K562 (cell line): Measurements from ENCODE around the gene GRB2. TPM values are rescaled to one million over a fixed set of nuclear protein-coding genes. Genes with fewer than 3 reads are reported as not detected.

Experiments used
- BMI1 ChIP-seq: fragments of 150-350 bp; IDR thresholded peaks from 2 replicates; pipeline ENCODE4 v1.6.1; 2014; ENCODE audit warnings: low read length
- CHD4 ChIP-seq: fragments of 200-600 bp; sonication (generic); IDR thresholded peaks from 3 replicates; pipeline ENCODE4 v1.6.1; 2012; ENCODE audit warnings: low read depth, mild to moderate bottlenecking, mixed read lengths, low read length, inconsistent platforms; ENCODE audit not compliant: insufficient read depth, insufficient replicate concordance, poor library complexity, severe bottlenecking
- HEY1 ChIP-seq: fragments of 250-450 bp; sonication (Bioruptor Pico); IDR thresholded peaks from 2 replicates; pipeline ENCODE4 v1.5.0; 2020; ENCODE audit warnings: mild to moderate bottlenecking, moderate library complexity, borderline replicate concordance
- KAT2B ChIP-seq: IDR thresholded peaks from one replicate; pipeline ENCODE4 v1.6.1; 2012; ENCODE audit warnings: low read depth, mild to moderate bottlenecking, control low read depth, inconsistent platforms, low read length, moderate library complexity
- LCOR ChIP-seq: sonication (generic); formaldehyde crosslinking; IDR thresholded peaks from 2 replicates; pipeline ENCODE4 v1.8.0; 2022; ENCODE audit warnings: mild to moderate bottlenecking, missing genetic modification reagents
- POU5F1 ChIP-seq: fragments of 150-350 bp; IDR thresholded peaks from 2 replicates; pipeline ENCODE4 v1.6.1; 2014; ENCODE audit warnings: borderline replicate concordance, low read length, low read depth, mild to moderate bottlenecking; ENCODE audit not compliant: partially characterized antibody
- RBM39 ChIP-seq: fragments of 200-400 bp; formaldehyde crosslinking; optimal IDR thresholded peaks from 2 replicates; pipeline ENCODE3; 2018; ENCODE audit warnings: low read depth, low read length
- SMARCA4 ChIP-seq: fragments of 450-650 bp; IDR thresholded peaks from 2 replicates; pipeline ENCODE4 v1.6.1; 2016
- SNRNP70 ChIP-seq: fragments of 200-400 bp; formaldehyde crosslinking; optimal IDR thresholded peaks from 2 replicates; pipeline ENCODE3; 2017; ENCODE audit warnings: low read depth, low read length
- STAG1 ChIP-seq: sonication (generic); formaldehyde crosslinking; IDR thresholded peaks from 2 replicates; pipeline ENCODE4 v1.5.0; 2020; ENCODE audit warnings: missing genetic modification reagents, borderline replicate concordance
- TGIF2 ChIP-seq: sonication (generic); formaldehyde crosslinking; IDR thresholded peaks from 2 replicates; pipeline ENCODE4 v1.8.1; 2022; ENCODE audit warnings: mild to moderate bottlenecking, missing genetic modification reagents, moderate library complexity
- TRIM24 ChIP-seq, 2 experiments: fragments of 450-650 bp; IDR thresholded peaks; 2 replicates each; pipeline ENCODE4 v1.6.1; 2016
- ZFP1 ChIP-seq: fragments of 450-650 bp; formaldehyde crosslinking; IDR thresholded peaks from 2 replicates; pipeline ENCODE4 v1.4.0; 2020; ENCODE audit warnings: mild to moderate bottlenecking, mixed read lengths
- ZNF24 ChIP-seq: fragments of 450-650 bp; IDR thresholded peaks from 2 replicates; pipeline ENCODE4 v1.6.1; 2016
- ZNF324 ChIP-seq: fragments of 250-450 bp; sonication (Bioruptor Pico); IDR thresholded peaks from 2 replicates; pipeline ENCODE4 v1.4.0; 2020; ENCODE audit warnings: mild to moderate bottlenecking
- ZNF384 ChIP-seq: IDR thresholded peaks from 2 replicates; pipeline ENCODE4 v1.6.1; 2012; ENCODE audit warnings: low read depth, low read length, improper control_type of control experiment
- ZSCAN32 ChIP-seq: fragments of 450-650 bp; formaldehyde crosslinking; IDR thresholded peaks from 2 replicates; pipeline ENCODE4 v1.4.0; 2020; ENCODE audit warnings: mild to moderate bottlenecking, moderate library complexity
- polyA plus RNA-seq, 8 experiments: library from polyadenylated mRNA; depleted of rRNA in 4 of 8; stranded (reverse) in 5 of 8; unstranded in 3 of 8; fragments of >200 nt; fragmentation: Nextera tagmentation in 2 of 8; fragmentation: Illumina TruSeq in 1 of 8; extraction: Ambion mirVana in 2 of 8; extraction: Trizol in 1 of 8; gene quantifications; 2 replicates each; pipeline versions ENCODE4 v1.2.1 to v1.2.3, GENCODE V29; 2011 to 2014; ENCODE audit warnings: inconsistent platforms in 1 of 8, missing spikeins in 1 of 8
- total RNA-seq, 7 experiments: library from RNA; depleted of rRNA in 6 of 7; stranded (reverse); fragments of >200 nt in 6 of 7; fragmentation: Illumina TruSeq in 2 of 7; extraction: Trizol in 2 of 7; gene quantifications; 2 replicates each; pipeline versions ENCODE4 v1.2.1 to v1.2.3, GENCODE V29; 2011 to 2021; ENCODE audit warnings: low replicate concordance in 1 of 7
- TF ChIP-seq, protein P1 (sequence below), 3 experiments: IDR thresholded peaks in 2 of 3; conservative IDR thresholded peaks in 1 of 3; 2 replicates each; pipeline ENCODE4 v1.5.1; 2011 to 2012; ENCODE audit warnings: low read length in 3 of 3, mild to moderate bottlenecking in 3 of 3, control low read depth in 2 of 3, improper control_type of control experiment in 1 of 3, inconsistent platforms in 1 of 3, low read depth in 1 of 3, mixed read lengths in 1 of 3, moderate library complexity in 1 of 3; ENCODE audit not compliant: insufficient read depth in 2 of 3
- TF ChIP-seq, protein P2 (sequence below): fragments of 200-400 bp; formaldehyde crosslinking; IDR thresholded peaks from 2 replicates; pipeline ENCODE4 v1.6.1; 2017; ENCODE audit warnings: mild to moderate bottlenecking, low read depth, low read length, moderate library complexity
- TF ChIP-seq, protein P3 (sequence below): fragments of 250-450 bp; sonication (Bioruptor Pico); IDR thresholded peaks from 2 replicates; pipeline ENCODE4 v1.8.0; 2022; ENCODE audit warnings: moderate library complexity, mild to moderate bottlenecking, inconsistent platforms
- TF ChIP-seq, protein P4 (sequence below): sonication (generic); formaldehyde crosslinking; IDR thresholded peaks from 2 replicates; pipeline ENCODE4 v1.8.0; 2023; ENCODE audit warnings: mild to moderate bottlenecking, missing genetic modification reagents
- TF ChIP-seq, protein P5 (sequence below): sonication (generic); formaldehyde crosslinking; IDR thresholded peaks from 2 replicates; pipeline ENCODE4 v1.9.0; 2022; ENCODE audit warnings: mild to moderate bottlenecking, missing genetic modification reagents

GRB2 gene
- total and polyA plus RNA-seq, 9 of the 15 experiments (the other 6 are each of a cell fraction or from before 2014, with no cell fraction given) = 57.2 to 136 (median 84.8) TPM

DNA sequence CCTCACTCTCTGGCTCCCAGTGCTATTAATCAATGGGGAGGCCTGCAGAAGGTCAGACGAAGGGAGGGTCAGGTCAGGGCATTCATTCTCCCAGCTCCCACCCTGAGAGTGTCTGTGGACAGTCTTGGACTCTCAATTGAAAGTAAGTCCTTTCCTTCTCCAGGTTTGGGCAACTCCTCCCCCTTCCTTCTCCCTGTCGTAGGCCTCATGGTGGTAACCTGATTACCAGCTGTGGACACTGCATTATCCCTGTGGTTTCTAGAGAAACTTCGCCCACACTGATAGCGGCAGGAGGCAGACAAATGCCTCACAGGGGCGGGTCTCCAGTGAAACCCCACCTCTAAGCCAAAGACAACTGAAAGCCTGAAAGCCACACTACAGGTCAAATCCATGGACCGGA is 58.6 kb downstream of the GRB2 start (continued):
- TF ChIP-seq, protein P1, sequence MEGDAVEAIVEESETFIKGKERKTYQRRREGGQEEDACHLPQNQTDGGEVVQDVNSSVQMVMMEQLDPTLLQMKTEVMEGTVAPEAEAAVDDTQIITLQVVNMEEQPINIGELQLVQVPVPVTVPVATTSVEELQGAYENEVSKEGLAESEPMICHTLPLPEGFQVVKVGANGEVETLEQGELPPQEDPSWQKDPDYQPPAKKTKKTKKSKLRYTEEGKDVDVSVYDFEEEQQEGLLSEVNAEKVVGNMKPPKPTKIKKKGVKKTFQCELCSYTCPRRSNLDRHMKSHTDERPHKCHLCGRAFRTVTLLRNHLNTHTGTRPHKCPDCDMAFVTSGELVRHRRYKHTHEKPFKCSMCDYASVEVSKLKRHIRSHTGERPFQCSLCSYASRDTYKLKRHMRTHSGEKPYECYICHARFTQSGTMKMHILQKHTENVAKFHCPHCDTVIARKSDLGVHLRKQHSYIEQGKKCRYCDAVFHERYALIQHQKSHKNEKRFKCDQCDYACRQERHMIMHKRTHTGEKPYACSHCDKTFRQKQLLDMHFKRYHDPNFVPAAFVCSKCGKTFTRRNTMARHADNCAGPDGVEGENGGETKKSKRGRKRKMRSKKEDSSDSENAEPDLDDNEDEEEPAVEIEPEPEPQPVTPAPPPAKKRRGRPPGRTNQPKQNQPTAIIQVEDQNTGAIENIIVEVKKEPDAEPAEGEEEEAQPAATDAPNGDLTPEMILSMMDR (IDR thresholded peaks at IDR 0.05 in 2 of 3, conservative IDR thresholded peaks at IDR 0.05 in 1 of 3; ENCODE audit: insufficient read depth in 2 of 3, low read depth in 1 of 3, low read length in 3 of 3) = no peak
- TF ChIP-seq RBM39 = no peak
- peak in 1 of 2 experiments; percentile 59; a peak in 1 of 4 replicates for TF ChIP-seq TRIM24 (IDR thresholded peaks at IDR 0.05)
- TF ChIP-seq KAT2B = no peak
- TF ChIP-seq ZNF324 (CRISPR knock-in tag) = no peak
- TF ChIP-seq, protein P2, sequence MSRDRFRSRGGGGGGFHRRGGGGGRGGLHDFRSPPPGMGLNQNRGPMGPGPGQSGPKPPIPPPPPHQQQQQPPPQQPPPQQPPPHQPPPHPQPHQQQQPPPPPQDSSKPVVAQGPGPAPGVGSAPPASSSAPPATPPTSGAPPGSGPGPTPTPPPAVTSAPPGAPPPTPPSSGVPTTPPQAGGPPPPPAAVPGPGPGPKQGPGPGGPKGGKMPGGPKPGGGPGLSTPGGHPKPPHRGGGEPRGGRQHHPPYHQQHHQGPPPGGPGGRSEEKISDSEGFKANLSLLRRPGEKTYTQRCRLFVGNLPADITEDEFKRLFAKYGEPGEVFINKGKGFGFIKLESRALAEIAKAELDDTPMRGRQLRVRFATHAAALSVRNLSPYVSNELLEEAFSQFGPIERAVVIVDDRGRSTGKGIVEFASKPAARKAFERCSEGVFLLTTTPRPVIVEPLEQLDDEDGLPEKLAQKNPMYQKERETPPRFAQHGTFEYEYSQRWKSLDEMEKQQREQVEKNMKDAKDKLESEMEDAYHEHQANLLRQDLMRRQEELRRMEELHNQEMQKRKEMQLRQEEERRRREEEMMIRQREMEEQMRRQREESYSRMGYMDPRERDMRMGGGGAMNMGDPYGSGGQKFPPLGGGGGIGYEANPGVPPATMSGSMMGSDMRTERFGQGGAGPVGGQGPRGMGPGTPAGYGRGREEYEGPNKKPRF = no peak
- TF ChIP-seq ZFP1 (CRISPR knock-in tag) = no peak
- TF ChIP-seq SMARCA4 = peak; percentile 81
- no peak for TF ChIP-seq BMI1
- no peak for TF ChIP-seq POU5F1
- no peak for TF ChIP-seq CHD4
- TF ChIP-seq, protein P3, sequence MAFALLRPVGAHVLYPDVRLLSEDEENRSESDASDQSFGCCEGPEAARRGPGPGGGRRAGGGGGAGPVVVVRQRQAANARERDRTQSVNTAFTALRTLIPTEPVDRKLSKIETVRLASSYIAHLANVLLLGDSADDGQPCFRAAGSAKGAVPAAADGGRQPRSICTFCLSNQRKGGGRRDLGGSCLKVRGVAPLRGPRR = no peak
- peak; percentile 83; the same call in 1 of the 2 replicates for TF ChIP-seq LCOR
- no peak for TF ChIP-seq STAG1 (CRISPR knock-in tag)
- no peak for TF ChIP-seq ZNF24
- no peak for TF ChIP-seq TGIF2 (CRISPR knock-in tag)
- no peak for TF ChIP-seq ZNF384
- TF ChIP-seq, protein P4, sequence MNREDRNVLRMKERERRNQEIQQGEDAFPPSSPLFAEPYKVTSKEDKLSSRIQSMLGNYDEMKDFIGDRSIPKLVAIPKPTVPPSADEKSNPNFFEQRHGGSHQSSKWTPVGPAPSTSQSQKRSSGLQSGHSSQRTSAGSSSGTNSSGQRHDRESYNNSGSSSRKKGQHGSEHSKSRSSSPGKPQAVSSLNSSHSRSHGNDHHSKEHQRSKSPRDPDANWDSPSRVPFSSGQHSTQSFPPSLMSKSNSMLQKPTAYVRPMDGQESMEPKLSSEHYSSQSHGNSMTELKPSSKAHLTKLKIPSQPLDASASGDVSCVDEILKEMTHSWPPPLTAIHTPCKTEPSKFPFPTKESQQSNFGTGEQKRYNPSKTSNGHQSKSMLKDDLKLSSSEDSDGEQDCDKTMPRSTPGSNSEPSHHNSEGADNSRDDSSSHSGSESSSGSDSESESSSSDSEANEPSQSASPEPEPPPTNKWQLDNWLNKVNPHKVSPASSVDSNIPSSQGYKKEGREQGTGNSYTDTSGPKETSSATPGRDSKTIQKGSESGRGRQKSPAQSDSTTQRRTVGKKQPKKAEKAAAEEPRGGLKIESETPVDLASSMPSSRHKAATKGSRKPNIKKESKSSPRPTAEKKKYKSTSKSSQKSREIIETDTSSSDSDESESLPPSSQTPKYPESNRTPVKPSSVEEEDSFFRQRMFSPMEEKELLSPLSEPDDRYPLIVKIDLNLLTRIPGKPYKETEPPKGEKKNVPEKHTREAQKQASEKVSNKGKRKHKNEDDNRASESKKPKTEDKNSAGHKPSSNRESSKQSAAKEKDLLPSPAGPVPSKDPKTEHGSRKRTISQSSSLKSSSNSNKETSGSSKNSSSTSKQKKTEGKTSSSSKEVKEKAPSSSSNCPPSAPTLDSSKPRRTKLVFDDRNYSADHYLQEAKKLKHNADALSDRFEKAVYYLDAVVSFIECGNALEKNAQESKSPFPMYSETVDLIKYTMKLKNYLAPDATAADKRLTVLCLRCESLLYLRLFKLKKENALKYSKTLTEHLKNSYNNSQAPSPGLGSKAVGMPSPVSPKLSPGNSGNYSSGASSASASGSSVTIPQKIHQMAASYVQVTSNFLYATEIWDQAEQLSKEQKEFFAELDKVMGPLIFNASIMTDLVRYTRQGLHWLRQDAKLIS = no peak
- no peak for TF ChIP-seq HEY1 (CRISPR knock-in tag)
- TF ChIP-seq, protein P5, sequence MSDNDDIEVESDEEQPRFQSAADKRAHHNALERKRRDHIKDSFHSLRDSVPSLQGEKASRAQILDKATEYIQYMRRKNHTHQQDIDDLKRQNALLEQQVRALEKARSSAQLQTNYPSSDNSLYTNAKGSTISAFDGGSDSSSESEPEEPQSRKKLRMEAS (CRISPR knock-in tag) = peak; percentile 92
- no peak for TF ChIP-seq ZSCAN32 (CRISPR knock-in tag)
- TF ChIP-seq SNRNP70 = no peak
